GM12872 (cell line): ENCODE measurements around the gene PLAAT5.

ENCODE experiments used
- CTCF ChIP-seq: IDR thresholded peaks from 3 replicates; pipeline ENCODE4 v1.5.1; 2011; ENCODE audit warnings: low read depth, mild to moderate bottlenecking, low read length, moderate library complexity; ENCODE audit not compliant: insufficient read depth

PLAAT5 gene

GRCh38 chr11:63518548-63518947, 27.6 kb upstream of the PLAAT5 start:
- no peak for TF ChIP-seq CTCF

GRCh38 chr11:63517156-63517555, 26.2 kb upstream of the PLAAT5 start:
- no peak for TF ChIP-seq CTCF

GRCh38 chr11:63516109-63516508, 25.1 kb upstream of the PLAAT5 start:
- no peak for TF ChIP-seq CTCF

GRCh38 chr11:63512816-63513215, 21.8 kb upstream of the PLAAT5 start:
- no peak for TF ChIP-seq CTCF

- no peak for TF ChIP-seq CTCF
These were observed 20.2 kb upstream of the PLAAT5 start for GRCh38 chr11:63511048-63511748.

GRCh38 chr11:63510360-63511047, 19.5 kb upstream of the PLAAT5 start:
- no peak for TF ChIP-seq CTCF

GRCh38 chr11:63508745-63509144, 17.8 kb upstream of the PLAAT5 start:
- TF ChIP-seq CTCF = no peak
